T-helper 1 cell treated with Interleukin-12 subunit alpha and Interleukin-12 subunit beta and Interleukin-4 antibody, amounts not matched to agents 30 μg/mL and 1 μg/mL, for 36 hours (primary cell): Measurements from ENCODE around the gene CCL27.

ENCODE experiments used
- H3K27ac Mint-ChIP-seq: one replicate; pipeline ENCODE4 v1.8.0; 2021; ENCODE audit warnings: mild to moderate bottlenecking, mixed read lengths
- H3K27me3 Mint-ChIP-seq: one replicate; pipeline ENCODE4 v1.8.0; 2021; ENCODE audit warnings: low read depth, mixed read lengths
- H3K36me3 Mint-ChIP-seq: one replicate; pipeline ENCODE4 v1.8.0; 2021; ENCODE audit warnings: low read depth, mixed read lengths
- H3K4me1 Mint-ChIP-seq: one replicate; pipeline ENCODE4 v1.8.0; 2021; ENCODE audit warnings: low read depth, mixed read lengths
- H3K4me3 Mint-ChIP-seq: one replicate; pipeline ENCODE4 v1.8.0; 2021; ENCODE audit warnings: mild to moderate bottlenecking, moderate library complexity, mixed read lengths
- H3K9me3 Mint-ChIP-seq: one replicate; pipeline ENCODE4 v1.8.0; 2021; ENCODE audit warnings: mixed read lengths

The CCL27 gene

GRCh38 chr9:34688329-34689115 is 26.1 kb upstream of the CCL27 start:
- Mint-ChIP-seq H3K4me3 (no peak overlapping the region), H3K9me3 (no peaks in the 10 kb centered on the region), H3K27me3 (no peaks in the 10 kb centered on the region), H3K4me1 (no peaks in the 10 kb centered on the region), H3K36me3 (no peaks in the 10 kb centered on the region), H3K27ac (no peak overlapping the region)

DNA sequence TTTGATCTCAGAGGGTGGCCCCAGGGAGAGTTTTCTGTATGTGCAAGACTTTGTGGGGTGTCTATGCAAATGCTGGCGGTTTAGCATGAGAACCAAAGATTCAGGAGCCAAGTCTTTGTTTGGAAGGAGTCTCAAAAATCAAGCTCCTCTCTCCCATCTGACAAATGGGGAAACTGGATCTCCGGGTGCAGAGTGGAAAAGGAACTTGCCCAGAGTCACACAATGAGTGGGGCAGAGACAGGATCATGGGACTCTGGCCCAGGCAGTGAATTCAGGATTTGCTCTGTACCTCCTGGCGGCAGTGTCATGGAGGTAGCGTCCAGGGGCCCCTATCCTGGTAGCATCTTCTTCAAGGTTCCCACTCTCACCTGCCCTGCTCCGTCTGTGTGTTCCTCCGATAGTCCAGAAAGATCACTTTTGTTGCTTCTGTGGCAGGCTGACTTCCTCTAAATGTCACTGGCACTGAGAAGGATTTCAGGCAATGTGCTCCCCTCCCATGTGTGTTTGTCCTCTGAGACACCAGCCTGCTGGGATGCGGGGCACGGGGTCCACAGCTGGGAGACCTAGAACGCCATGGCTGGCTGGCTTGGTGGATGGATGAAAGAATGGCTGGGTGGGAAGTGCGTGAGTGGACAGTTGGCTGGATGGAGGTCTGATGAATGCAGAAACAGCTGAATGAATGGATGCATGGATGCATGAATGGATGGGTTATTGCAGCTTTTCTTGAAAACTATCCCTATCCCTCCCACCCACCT is 25.0 kb upstream of the CCL27 start:
- H3K9me3 Mint-ChIP-seq = no peaks in the 10 kb centered on the region
- H3K27ac Mint-ChIP-seq = no peak overlapping the region
- H3K27me3 Mint-ChIP-seq = no peaks in the 10 kb centered on the region
- H3K4me1 Mint-ChIP-seq = no peaks in the 10 kb centered on the region
- no peak overlapping the region for H3K4me3 Mint-ChIP-seq
- no peaks in the 10 kb centered on the region for H3K36me3 Mint-ChIP-seq

DNA sequence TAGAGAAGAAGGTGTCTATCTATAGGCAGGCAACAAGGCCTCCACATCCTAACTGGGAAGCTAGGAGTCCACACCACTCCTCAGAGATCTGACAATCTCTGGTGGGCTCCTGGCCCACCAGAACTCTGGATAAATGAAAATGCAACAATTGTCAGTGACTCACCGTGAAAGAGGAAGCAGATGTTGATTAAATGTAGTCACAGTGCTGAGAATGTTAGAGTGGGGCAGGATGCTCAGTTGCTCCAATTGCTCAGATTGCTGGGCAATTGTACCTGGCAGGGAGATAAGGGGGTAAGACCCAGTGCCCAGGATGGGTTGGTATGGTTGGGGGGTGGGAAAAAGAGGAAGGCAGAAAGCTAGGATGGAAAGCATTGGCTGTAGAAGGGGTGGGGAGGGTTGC is 24.3 kb upstream of the CCL27 start:
- Mint-ChIP-seq H3K27ac (no peak overlapping the region), H3K4me3 (no peak overlapping the region), H3K36me3 (no peaks in the 10 kb centered on the region), H3K9me3 (no peaks in the 10 kb centered on the region), H3K27me3 (no peaks in the 10 kb centered on the region), H3K4me1 (no peaks in the 10 kb centered on the region)

DNA sequence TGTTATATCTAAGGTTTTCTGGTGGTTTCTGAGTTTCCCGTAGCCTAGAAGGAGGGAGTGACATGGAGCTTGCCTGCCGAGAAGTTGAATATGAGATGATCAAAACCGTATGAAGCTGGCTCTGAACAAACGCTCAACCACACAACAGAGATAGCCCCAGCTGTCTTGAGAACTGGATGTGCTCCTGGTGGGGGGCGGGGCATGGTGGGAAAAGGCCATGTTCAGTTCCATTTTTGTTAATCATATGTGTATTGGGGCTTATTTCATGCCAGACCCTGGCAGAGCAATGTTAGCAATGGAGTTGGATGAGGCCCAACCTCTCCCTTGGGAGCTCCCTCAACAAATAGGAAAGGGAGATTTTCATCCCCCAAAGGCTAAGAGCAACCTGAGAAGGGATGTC is 23.8 kb upstream of the CCL27 start:
- Mint-ChIP-seq H3K36me3 (no peaks in the 10 kb centered on the region), H3K4me3 (no peak overlapping the region), H3K4me1 (no peaks in the 10 kb centered on the region), H3K27ac (no peak overlapping the region), H3K9me3 (no peaks in the 10 kb centered on the region), H3K27me3 (no peaks in the 10 kb centered on the region)

DNA sequence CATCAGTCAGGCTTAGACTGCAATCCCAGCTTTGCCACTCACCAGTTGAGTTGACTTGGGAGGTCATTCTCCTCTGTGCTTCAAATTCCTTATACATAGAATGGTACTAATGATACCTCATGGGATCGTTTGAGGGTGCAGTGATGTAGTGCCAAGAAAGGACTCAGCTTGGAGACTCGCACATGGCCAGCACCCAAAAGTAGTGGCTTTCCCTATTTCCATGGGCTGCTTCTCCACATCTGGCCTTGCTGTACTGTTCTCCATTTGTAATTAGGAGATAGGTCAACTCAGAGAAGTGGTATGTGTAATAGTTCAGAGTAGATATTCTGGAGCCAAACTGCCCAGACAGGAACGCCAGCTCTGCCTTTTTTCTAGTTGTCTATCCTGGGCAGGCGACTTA is 23.1 kb upstream of the CCL27 start:
- no peaks in the 10 kb centered on the region for H3K27me3 Mint-ChIP-seq
- H3K4me3 Mint-ChIP-seq = no peak overlapping the region
- H3K9me3 Mint-ChIP-seq = no peaks in the 10 kb centered on the region
- no peaks in the 10 kb centered on the region for H3K36me3 Mint-ChIP-seq
- H3K27ac Mint-ChIP-seq = no peak overlapping the region
- no peaks in the 10 kb centered on the region for H3K4me1 Mint-ChIP-seq

DNA sequence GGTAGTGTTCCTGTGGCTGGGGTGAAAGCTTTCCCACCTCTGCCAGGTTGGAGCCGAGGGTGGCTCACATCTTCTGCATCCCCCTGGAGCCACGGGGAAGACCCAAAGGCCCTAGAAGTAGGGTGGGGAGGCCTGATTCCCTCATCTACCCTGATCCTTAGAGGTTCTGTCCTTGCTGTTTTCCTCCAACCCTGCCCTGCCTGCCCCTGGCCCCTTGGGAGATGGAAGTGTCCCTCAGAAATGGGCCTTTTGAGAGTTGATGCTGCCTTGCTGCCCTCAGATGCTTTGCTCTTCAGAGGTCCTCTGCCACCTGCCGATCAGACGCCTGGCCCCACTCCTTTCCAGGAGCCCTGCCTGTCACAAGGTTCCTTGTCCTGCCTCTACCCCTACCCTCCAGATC is 22.4 kb upstream of the CCL27 start:
- Mint-ChIP-seq H3K9me3 (no peaks in the 10 kb centered on the region), H3K36me3 (no peaks in the 10 kb centered on the region), H3K4me1 (no peaks in the 10 kb centered on the region), H3K27me3 (no peaks in the 10 kb centered on the region), H3K27ac (no peak overlapping the region), H3K4me3 (no peak overlapping the region)

DNA sequence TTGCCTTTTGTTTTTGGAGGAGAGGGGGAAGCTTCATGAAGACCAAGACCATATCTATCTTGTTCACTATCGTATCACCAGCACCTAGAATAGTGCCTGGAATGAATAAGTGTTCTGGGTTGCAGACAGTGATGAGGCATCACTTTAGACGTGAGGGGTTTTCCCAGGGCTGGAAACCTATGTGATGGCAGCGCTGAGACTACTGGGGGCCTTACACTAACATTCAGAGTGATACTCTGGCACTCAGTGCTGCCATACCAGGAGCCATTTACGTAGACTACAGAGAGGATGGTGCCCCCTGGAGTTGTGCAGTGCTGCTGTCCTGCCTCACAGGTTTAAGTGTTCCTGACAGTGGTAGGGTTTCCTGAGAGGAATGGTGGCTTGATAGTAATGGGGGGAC is 21.7 kb upstream of the CCL27 start:
- no peaks in the 10 kb centered on the region for H3K36me3 Mint-ChIP-seq
- H3K27ac Mint-ChIP-seq = no peak overlapping the region
- no peaks in the 10 kb centered on the region for H3K27me3 Mint-ChIP-seq
- no peaks in the 10 kb centered on the region for H3K4me1 Mint-ChIP-seq
- no peak overlapping the region for H3K4me3 Mint-ChIP-seq
- H3K9me3 Mint-ChIP-seq = no peaks in the 10 kb centered on the region

DNA sequence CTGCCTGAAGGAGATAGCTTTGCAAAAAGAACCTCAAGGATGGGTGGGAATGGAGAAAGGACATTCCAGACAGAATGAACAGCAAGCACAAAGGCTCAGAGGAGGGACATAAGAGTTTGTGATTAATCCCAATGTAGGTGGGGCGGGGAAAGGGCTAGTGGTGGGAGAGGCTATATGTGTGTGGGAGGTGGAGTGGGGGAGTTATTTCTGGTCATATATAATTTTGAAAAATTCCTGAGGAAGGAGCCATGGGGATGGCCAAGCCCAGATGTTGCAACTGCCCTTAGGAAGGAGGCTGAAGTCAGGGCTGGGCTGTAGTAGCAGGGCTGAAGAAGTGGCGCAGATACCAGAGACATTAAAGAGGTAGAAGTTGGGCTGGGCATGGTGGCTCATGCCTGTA is 13.4 kb upstream of the CCL27 start:
- Mint-ChIP-seq H3K27ac (no peak overlapping the region), H3K27me3 (no peaks in the 10 kb centered on the region), H3K9me3 (no peaks in the 10 kb centered on the region), H3K4me3 (no peak overlapping the region), H3K4me1 (no peaks in the 10 kb centered on the region), H3K36me3 (no peaks in the 10 kb centered on the region)

DNA sequence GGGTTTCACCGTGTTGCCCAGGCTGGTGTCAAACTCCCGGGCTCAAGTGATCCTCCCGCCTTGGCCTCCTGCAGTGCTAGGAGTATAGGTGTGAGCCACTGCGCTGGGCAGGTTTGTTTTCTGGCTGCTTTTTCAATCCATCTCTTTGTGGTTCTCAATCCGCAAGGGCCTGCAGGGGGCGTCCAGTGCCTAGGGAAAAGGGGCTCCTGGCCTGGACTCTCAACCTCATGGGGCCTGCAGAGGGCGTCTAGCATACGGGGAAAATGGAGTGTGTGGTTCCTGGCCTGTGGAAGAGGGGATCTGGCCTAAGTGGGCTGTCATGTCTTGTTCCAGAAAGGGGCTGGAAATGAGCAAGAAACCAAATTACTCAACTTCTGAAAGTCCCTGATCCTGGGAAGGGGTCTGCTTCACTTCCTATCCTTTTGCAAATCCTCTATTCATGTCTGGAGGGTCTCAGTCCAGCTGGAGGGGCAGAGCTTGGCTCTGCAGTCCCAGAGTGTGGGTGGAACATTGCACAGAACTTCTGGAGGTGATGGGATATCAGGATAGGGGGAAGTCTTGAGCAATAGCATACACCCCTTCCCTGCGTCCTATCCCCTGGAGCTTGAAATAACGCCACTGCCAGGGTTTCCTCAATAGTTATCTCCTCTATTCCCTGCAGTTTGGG is 12.7 kb upstream of the CCL27 start:
- peaks cover 1% of the 10 kb centered on the region for H3K36me3 Mint-ChIP-seq

GRCh38 chr9:34674440-34674839 is 12.0 kb upstream of the CCL27 start:
- H3K4me1 Mint-ChIP-seq = no peaks in the 10 kb centered on the region
- H3K27me3 Mint-ChIP-seq = no peaks in the 10 kb centered on the region
- H3K9me3 Mint-ChIP-seq = peaks cover 4% of the 10 kb centered on the region
- H3K27ac Mint-ChIP-seq = no peak overlapping the region
- peaks cover 3% of the 10 kb centered on the region for H3K36me3 Mint-ChIP-seq
- no peak overlapping the region for H3K4me3 Mint-ChIP-seq

More for the DNA sequence above, 12.7 kb upstream of the CCL27 start:
- Mint-ChIP-seq H3K9me3 (no peaks in the 10 kb centered on the region), H3K4me3 (no peak overlapping the region), H3K4me1 (no peaks in the 10 kb centered on the region), H3K27ac (no peak overlapping the region), H3K27me3 (no peaks in the 10 kb centered on the region)

- Mint-ChIP-seq H3K27ac (no peak overlapping the region), H3K4me3 (no peak overlapping the region), H3K36me3 (peaks cover 12% of the 10 kb centered on the region), H3K4me1 (peaks cover 6% of the 10 kb centered on the region), H3K27me3 (no peaks in the 10 kb centered on the region), H3K9me3 (peaks cover 9% of the 10 kb centered on the region)
Observed at GRCh38 chr9:34671307-34671706, 8.8 kb upstream of the CCL27 start.

DNA sequence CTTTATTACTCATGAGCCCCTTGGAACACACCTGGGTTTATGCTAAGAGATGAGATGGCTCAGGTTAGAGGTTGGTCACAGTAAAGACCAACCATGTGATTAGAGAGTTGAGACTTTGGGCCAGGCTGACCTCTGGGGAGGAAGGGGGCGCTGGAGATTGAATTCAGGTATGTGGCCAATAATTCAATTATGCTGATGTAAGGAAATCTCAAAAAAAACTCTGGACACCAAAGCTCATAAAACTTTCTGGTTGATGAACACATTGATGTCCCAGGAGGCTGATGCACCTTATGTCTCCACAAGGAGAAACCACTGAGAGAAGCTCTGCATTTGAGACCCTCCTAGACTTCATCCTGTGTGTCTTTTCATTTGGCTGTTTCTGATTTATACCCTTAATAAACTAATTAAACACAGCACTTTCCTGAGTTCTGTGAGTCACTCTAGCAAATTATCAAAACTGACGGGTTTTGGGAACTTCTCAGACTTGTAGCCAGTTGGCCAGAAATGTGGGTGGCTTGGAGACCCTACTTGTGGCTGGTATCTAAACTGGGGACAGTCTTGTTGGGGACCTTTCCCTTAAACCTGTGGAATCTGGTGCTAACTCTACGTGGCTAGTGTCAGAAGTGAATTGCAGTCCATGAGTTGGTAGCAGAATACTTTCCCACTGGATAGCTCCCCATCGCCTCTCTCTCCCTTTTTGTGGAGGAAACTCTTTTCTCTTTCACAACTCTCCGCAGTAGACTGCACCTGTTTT is 7.5 kb upstream of the CCL27 start:
- Mint-ChIP-seq H3K4me1 (peaks cover 10% of the 10 kb centered on the region), H3K27ac (no peak overlapping the region), H3K9me3 (peaks cover 9% of the 10 kb centered on the region), H3K4me3 (no peak overlapping the region), H3K27me3 (no peaks in the 10 kb centered on the region), H3K36me3 (peaks cover 12% of the 10 kb centered on the region)

- peaks cover 24% of the 10 kb centered on the region for H3K36me3 Mint-ChIP-seq
- no peaks in the 10 kb centered on the region for H3K27me3 Mint-ChIP-seq
- peak overlapping the region; percentile 86 for H3K4me3 Mint-ChIP-seq
Observed at GRCh38 chr9:34665381-34666250, 3.2 kb upstream of the CCL27 start.

DNA sequence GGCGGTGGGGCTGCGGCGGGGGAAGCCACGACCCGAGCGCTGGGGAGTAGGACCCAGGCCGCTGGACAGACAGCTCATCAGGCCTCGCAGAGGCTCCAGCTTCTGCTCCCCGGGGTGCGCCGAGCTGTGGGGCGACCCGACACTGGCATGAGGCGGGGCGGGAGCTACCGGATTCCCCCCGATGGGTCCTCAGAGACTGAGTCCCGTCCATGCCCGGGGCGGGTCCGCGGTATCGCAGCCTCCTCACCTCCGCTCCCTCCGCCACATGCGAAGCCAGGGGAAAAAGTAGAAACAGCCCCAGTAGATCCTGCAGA is 2.6 kb upstream of the CCL27 start:
- H3K4me1 Mint-ChIP-seq = peaks cover 41% of the 10 kb centered on the region
- peak overlapping the region; percentile 86 for H3K4me3 Mint-ChIP-seq
- no peaks in the 10 kb centered on the region for H3K27me3 Mint-ChIP-seq
- peaks cover 9% of the 10 kb centered on the region for H3K9me3 Mint-ChIP-seq
- H3K27ac Mint-ChIP-seq = peak overlapping the region; percentile 87
- H3K36me3 Mint-ChIP-seq = peaks cover 25% of the 10 kb centered on the region

More at GRCh38 chr9:34665381-34666250, 3.2 kb upstream of the CCL27 start:
- Mint-ChIP-seq H3K9me3 (peaks cover 9% of the 10 kb centered on the region), H3K27ac (peak overlapping the region; percentile 87), H3K4me1 (peaks cover 40% of the 10 kb centered on the region)
